NCI-H524 treated with DMSO at 0.1 percent for 48 hours (cell line): Measurements from ENCODE around the gene RAVER1.
"Not testable (repeated sequence)": the region's sequence is repeated elsewhere in the genome, so short reads cannot be mapped to it uniquely, and the experiment has no call there.

Experiments
- DNase-seq: peaks from one replicate; lab custom pipeline; 2025; lab: John Stamatoyannopoulos, UW

Gene RAVER1, protein sequence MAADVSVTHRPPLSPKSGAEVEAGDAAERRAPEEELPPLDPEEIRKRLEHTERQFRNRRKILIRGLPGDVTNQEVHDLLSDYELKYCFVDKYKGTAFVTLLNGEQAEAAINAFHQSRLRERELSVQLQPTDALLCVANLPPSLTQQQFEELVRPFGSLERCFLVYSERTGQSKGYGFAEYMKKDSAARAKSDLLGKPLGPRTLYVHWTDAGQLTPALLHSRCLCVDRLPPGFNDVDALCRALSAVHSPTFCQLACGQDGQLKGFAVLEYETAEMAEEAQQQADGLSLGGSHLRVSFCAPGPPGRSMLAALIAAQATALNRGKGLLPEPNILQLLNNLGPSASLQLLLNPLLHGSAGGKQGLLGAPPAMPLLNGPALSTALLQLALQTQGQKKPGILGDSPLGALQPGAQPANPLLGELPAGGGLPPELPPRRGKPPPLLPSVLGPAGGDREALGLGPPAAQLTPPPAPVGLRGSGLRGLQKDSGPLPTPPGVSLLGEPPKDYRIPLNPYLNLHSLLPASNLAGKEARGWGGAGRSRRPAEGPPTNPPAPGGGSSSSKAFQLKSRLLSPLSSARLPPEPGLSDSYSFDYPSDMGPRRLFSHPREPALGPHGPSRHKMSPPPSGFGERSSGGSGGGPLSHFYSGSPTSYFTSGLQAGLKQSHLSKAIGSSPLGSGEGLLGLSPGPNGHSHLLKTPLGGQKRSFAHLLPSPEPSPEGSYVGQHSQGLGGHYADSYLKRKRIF

DNA sequence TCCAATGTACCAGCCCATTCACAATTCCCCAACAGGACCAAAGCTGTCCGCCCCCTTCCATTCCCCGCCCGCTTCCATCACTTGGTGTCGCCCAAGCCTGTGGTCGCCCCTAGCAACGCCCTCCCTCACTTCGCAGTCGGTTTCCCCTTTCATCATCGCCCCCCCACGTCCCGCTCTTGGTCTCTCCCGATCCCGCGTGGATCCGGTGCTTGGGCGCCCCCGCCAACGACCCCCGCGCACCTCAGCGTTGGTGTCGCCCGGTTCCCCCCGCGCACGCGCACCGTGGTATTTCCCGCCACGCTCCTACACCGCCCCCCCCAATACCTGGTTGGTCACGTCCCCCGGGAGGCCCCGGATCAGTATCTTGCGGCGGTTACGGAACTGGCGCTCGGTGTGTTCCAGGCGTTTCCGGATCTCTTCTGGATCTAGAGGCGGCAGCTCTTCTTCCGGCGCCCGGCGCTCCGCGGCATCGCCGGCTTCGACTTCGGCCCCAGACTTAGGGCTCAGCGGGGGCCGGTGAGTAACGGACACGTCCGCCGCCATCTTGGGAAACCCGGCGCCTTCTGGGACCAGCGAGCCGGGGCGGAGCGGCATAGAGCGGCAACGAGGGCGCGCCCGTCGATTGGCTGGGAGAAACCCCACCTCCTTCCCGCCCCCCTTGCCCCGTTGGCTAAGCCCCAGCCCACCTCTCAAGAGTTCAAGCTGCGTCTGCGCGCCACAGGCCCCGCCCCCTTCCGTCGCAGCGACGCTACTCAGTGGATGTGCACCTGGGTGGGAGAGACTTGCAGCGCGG lies at the start of gene RAVER1:
TSS of gene RAVER1 (minus strand) at position 565 of the 793 bp plus-strand sequence. CDS start at position 543, 22 bp downstream.
- peak; percentile 77 for DNase-seq

DNA sequence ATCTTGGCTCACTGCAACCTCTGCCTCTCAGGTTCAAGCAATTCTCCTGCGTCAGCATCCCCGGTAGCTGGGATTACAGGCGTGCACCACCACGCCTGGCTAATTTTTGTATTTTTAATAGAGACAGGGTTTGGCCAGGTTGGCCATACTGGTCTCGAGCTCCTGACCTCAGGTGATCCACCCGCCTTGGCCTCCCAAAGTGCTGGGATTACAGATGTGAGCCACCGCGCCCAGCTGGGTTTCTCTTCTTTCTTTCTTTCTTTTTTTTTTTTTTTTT lies 49.8 kb upstream of the RAVER1 start:
- DNase-seq, result not testable (repeated sequence)

- peak; percentile 96 for DNase-seq
Observed at GRCh38 chr19:10380313-10381102, 47.2 kb upstream of the RAVER1 start, which contains the start of gene TYK2. TSS of gene TYK2 (minus strand) at chr19:10380572. CDS start at chr19:10378406, 2,166 bp downstream.

- no peak for DNase-seq
Observed at GRCh38 chr19:10379880-10380312, 46.6 kb upstream of the RAVER1 start.

- DNase-seq, result no peak
Observed at GRCh38 chr19:10378124-10378523, 44.8 kb upstream of the RAVER1 start.

DNA sequence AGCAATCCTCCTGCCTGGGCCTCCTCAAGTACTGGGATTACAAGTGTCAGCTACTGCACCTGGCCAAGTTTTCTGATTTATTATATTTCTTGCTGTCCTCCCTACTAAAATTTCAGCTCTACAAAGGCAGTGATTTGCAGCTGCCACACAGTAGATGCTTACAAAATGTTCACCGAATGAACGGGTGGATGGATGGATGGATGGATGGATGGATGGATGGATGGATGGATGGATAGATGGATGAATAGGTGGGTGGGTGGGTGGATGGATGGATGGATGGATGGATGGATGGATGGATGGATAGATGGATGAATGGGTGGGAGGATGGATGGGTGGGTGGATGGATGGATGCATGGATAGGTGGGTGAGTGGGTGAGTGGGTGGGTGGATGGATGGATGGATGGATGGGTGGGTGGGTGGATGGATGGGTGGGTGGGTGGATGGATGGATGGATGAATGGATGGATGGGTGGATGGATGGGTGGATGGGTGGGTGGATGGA lies 43.9 kb upstream of the RAVER1 start:
- DNase-seq, result not testable (repeated sequence)

DNA sequence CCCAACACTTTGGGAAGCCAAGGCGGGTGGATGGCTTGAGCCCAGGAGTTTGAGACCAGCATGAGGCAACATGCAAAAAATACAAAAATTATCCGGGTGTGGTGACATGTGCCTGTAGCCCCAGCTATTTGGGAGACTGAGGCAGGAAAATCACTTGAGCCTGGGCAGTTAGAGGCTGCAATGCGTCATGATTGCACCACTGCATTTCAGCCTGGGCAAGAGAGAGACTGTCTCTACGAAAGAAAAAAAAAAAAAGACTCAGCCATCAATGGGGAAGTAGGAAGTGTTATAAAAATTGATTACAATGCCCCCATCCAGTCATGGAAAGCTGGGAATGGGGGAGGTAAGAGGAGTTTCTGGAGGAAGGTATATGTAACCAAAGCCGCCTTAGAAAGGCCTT lies 41.6 kb upstream of the RAVER1 start:
- no peak for DNase-seq

DNA sequence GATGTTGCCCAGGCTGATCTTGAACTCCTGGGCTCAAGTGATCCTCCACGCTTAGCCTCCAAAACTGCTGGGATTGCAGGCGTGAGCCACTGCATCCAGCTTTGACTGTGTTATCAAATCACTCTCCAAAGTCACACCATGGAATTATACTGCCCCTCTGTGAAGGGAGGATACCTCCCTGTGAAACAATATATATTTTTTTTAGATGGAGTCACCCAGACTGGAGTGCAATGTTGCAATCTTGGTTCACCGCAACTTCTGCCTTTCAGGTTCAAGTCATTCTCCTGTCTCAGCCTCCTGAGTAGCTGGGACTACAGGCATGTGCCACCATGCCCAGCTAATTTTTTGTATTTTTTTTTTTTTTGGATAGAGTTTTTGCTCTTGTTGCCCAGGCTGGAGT lies 39.4 kb upstream of the RAVER1 start:
- no peak for DNase-seq

DNA sequence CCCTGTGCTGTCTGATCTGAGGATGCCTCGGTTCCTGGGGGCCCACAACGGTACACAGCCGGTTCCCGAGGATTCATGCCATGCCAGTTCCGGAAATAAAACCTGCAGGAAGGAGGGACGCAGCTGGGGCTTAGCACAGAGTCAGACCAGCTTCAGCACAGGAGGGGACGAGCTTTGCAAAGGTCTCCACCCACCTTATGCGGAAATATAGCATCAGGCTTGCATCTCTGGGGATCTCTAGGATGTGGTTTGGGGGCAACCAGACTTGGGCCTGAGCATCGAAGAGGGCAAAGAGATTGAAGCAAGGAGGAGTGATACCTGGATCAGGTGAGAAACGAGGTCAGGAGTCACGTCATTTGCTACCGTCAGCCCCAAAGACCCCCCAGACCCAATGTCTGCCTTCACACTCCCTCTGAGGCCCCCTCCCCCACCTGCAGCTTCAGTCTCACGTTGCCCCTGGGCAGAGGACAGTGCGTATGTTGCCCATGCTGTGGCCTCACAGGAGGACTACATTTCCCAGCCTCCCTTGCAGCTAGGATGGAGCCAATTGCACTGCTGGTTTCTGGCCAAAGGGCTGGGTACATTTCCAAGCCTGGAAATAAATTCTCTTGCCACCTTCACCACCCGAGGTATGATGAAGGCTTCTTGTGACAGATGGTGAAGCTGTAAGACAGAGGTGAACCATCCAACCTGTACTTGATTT lies 34.9 kb upstream of the RAVER1 start:
- no peak for DNase-seq

- not testable (repeated sequence) for DNase-seq
Observed at GRCh38 chr19:10366950-10367512, 33.7 kb upstream of the RAVER1 start.

- no peak for DNase-seq
Observed at GRCh38 chr19:10365518-10365917, 32.2 kb upstream of the RAVER1 start.

GRCh38 chr19:10364644-10365043 lies 31.3 kb upstream of the RAVER1 start:
- DNase-seq, result no peak

- no peak for DNase-seq
Observed at GRCh38 chr19:10363789-10364281, 30.5 kb upstream of the RAVER1 start.

- DNase-seq, result no peak
Observed at GRCh38 chr19:10362259-10362658, 28.9 kb upstream of the RAVER1 start.

- DNase-seq, result no peak
Observed at GRCh38 chr19:10361569-10362011, 28.3 kb upstream of the RAVER1 start.

- no peak for DNase-seq
Observed at GRCh38 chr19:10356431-10356830, 23.1 kb upstream of the RAVER1 start.

- DNase-seq, result no peak
Observed at GRCh38 chr19:10353793-10354391, 20.6 kb upstream of the RAVER1 start.

DNA sequence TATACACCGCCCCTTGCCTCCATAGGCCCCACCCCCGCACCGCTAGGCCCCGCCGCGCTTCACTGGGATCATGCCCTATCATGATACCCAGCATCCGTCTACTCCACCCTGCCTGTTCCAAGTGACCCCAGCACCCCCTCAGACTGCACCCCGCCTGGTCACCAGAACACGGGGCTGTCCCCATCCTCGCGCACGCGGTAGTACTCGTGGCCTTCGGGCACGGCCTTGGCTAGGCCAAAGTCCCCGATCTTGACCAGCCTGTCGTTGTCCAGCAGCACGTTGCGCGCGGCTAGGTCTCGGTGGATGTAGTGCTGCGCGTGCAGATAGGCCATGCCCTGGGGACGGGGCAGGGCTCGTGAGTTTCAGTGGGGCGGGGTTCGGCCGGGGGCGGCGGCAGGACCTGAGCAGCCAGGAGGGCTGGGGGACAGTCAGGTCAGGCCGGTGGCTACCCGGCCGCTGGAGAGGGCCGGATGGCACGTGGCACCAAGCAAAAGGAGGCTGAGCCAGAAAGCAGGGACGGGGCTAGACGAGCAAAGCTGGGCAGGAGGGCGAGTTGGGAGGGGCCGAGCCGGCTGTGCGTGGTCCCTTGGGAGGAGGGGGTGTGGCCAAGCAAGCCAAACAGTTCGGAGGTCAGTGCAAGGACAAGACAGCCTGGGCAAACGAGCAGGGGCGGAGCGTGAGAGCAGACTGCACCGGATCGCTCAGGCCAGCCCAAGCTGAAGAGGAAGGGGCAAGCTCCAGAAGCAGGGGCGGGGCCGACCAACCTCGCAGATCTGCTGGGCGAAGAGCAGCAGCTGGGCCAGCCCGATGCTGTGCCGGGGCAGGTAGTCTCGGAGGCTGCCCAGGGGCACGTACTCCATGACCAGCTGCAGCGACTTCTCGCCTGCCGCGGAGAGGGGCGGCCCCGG lies 19.7 kb upstream of the RAVER1 start:
- DNase-seq, result no peak

- DNase-seq, result no peak
Observed at GRCh38 chr19:10346509-10346908, 13.2 kb upstream of the RAVER1 start.
